Glutamatergic neuron (in vitro differentiated cells): Measurements from ENCODE around the gene MTARC2. TPM values are rescaled to one million over a fixed set of nuclear protein-coding genes. Genes with fewer than 3 reads are reported as not detected.

Source experiments
- DNase-seq: peaks from one replicate; pipeline ENCODE4 v3.0.0; 2022
- H3K27ac Mint-ChIP-seq: one replicate; pipeline ENCODE4 v1.8.0; 2020; ENCODE audit warnings: mild to moderate bottlenecking, mixed read lengths, inconsistent platforms; ENCODE audit not compliant: unreplicated experiment
- H3K27me3 Mint-ChIP-seq: one replicate; pipeline ENCODE4 v1.8.0; 2020; ENCODE audit warnings: mild to moderate bottlenecking, moderate library complexity, mixed read lengths, inconsistent platforms; ENCODE audit not compliant: unreplicated experiment
- H3K36me3 Mint-ChIP-seq: one replicate; pipeline ENCODE4 v1.8.0; 2020; ENCODE audit warnings: mild to moderate bottlenecking, mixed read lengths, inconsistent platforms; ENCODE audit not compliant: unreplicated experiment
- H3K4me1 Mint-ChIP-seq: one replicate; pipeline ENCODE4 v1.8.0; 2020; ENCODE audit warnings: mild to moderate bottlenecking, low read depth, mixed read lengths, inconsistent platforms; ENCODE audit not compliant: unreplicated experiment
- H3K4me3 Mint-ChIP-seq: one replicate; pipeline ENCODE4 v1.8.0; 2020; ENCODE audit warnings: mild to moderate bottlenecking, mixed read lengths, inconsistent platforms; ENCODE audit not compliant: unreplicated experiment
- H3K9me3 Mint-ChIP-seq: one replicate; pipeline ENCODE4 v1.8.0; 2020; ENCODE audit warnings: mild to moderate bottlenecking, moderate library complexity, mixed read lengths, inconsistent platforms; ENCODE audit not compliant: unreplicated experiment
- total RNA-seq: library from RNA; stranded (reverse); fragmentation: NEBNext Ultra II Directional; extraction: Animal tissue kit (Norgen Biotek cat#: 25700); gene quantifications from one replicate; pipeline ENCODE4 v1.2.1, GENCODE V29; 2021; ENCODE audit not compliant: unreplicated experiment
- TF ChIP-seq, protein P1 (sequence below): fragments of 200-600 bp; sonication (generic); IDR thresholded peaks from one replicate; pipeline ENCODE4 v1.5.0; 2021; ENCODE audit not compliant: partially characterized antibody, unreplicated experiment

Gene MTARC2
- total RNA-seq, 1 donor from 2014 or later = 3.0 TPM

DNA sequence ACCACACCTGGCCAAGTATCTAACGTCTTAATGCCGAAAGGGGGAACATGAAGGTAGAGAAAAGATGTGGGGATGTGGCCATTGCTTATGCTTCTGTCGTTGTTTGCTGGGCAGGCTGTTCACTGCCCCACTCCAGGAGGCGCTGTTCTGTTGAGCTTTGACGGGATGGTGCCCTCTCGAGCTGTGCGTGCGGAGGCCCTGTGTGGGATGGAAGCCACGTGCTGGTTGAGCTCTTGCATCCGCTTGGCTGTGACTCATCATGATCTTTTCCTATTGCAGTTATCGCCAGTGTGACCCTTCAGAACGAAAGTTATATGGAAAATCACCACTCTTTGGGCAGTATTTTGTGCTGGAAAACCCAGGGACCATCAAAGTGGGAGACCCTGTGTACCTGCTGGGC lies 64.9 kb downstream of the MTARC2 start:
- Mint-ChIP-seq H3K27me3 (no peaks in the 10 kb centered on the region), H3K4me1 (peaks cover 8% of the 10 kb centered on the region), H3K36me3 (peaks cover 5% of the 10 kb centered on the region), H3K4me3 (no peak overlapping the region), H3K27ac (no peak overlapping the region), H3K9me3 (peaks cover 5% of the 10 kb centered on the region)
- TF ChIP-seq, protein P1, sequence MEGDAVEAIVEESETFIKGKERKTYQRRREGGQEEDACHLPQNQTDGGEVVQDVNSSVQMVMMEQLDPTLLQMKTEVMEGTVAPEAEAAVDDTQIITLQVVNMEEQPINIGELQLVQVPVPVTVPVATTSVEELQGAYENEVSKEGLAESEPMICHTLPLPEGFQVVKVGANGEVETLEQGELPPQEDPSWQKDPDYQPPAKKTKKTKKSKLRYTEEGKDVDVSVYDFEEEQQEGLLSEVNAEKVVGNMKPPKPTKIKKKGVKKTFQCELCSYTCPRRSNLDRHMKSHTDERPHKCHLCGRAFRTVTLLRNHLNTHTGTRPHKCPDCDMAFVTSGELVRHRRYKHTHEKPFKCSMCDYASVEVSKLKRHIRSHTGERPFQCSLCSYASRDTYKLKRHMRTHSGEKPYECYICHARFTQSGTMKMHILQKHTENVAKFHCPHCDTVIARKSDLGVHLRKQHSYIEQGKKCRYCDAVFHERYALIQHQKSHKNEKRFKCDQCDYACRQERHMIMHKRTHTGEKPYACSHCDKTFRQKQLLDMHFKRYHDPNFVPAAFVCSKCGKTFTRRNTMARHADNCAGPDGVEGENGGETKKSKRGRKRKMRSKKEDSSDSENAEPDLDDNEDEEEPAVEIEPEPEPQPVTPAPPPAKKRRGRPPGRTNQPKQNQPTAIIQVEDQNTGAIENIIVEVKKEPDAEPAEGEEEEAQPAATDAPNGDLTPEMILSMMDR = no peak
- DNase-seq = no peak

DNA sequence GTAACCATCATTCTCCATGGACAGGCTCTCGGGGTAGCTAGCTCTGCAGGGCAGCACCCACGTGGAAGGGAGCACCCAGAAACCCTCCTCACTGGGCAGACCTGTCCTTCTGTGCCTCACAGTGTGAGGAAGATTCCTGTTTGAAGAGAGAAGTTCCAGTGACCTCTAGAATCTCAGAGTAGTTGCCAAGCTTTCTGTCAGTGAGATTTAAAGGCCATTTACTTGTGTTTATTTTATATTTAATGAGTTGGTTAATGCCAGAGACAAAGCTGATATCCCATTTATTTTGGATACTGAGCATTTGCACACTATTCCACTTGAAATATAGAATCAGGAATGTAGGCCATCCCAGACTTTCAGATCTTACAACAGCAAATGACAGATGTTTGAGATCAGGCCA lies 67.3 kb downstream of the MTARC2 start:
- no peak overlapping the region for H3K4me3 Mint-ChIP-seq
- DNase-seq = no peak
- TF ChIP-seq, protein P1 = no peak
- peaks cover 5% of the 10 kb centered on the region for H3K9me3 Mint-ChIP-seq
- peaks cover 4% of the 10 kb centered on the region for H3K4me1 Mint-ChIP-seq
- H3K36me3 Mint-ChIP-seq = peaks cover 5% of the 10 kb centered on the region
- no peak overlapping the region for H3K27ac Mint-ChIP-seq
- no peaks in the 10 kb centered on the region for H3K27me3 Mint-ChIP-seq

DNA sequence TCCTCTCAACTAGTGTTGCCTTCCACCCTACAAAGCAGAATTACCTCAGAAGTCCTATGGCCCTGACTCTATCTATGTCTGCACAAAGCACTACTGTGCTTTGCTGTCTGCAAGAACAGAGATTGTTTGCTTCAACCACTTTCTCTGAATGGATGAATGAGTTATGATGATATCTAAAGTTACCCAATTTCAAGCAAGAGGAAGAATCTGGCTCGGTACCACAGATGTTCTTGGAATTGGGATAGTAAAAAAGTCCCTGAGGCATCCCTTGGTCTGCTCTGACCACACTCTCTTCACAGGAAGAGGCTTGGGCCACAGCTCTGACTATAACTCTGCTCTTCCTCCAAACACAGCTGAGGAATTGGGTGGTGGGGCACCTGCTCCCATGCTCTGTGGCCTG lies 69.8 kb downstream of the MTARC2 start:
- no peak overlapping the region for H3K4me3 Mint-ChIP-seq
- TF ChIP-seq, protein P1 = no peak
- no peaks in the 10 kb centered on the region for H3K36me3 Mint-ChIP-seq
- no peak for DNase-seq
- H3K27ac Mint-ChIP-seq = no peak overlapping the region
- H3K9me3 Mint-ChIP-seq = no peaks in the 10 kb centered on the region
- peaks cover 2% of the 10 kb centered on the region for H3K27me3 Mint-ChIP-seq
- no peaks in the 10 kb centered on the region for H3K4me1 Mint-ChIP-seq

DNA sequence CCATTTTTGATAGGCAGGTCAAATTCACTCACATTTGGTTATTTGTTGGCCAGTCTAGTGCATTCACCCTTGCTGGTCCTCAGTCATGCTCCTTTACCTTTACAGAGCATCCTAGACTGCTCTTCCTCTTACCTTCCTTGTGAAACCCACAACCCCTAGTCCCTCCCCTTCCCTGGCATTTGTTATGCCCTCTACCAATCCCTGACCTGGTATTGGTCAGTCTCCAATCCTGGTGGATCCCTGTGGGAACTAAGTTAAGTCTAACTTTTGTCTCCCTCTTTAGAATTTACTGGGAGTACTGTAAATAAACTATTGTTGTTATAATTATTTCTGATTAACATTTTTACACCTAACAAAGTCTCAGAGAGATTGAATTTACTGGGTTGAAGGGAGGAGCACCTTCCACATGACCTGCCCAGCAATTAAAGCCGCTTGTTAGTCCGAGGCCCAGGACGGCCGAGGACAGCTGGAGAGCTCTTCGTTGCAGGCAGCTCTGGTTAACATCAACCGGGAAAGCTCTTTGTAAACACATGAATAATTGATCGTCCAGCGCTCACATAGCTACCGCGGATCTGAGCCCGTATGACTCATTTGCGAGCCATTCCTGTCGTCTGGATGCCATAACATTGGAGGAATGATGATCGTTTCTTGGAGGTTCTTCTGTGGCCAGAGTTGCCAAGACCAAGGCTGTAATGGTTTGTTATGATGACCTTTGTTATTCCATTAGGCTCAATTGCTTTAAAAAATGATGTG lies 70.5 kb downstream of the MTARC2 start:
- Mint-ChIP-seq H3K36me3 (no peaks in the 10 kb centered on the region), H3K27ac (no peak overlapping the region), H3K4me1 (no peaks in the 10 kb centered on the region), H3K9me3 (no peaks in the 10 kb centered on the region), H3K4me3 (no peak overlapping the region), H3K27me3 (peaks cover 2% of the 10 kb centered on the region)
- DNase-seq = no peak
- TF ChIP-seq, protein P1 = no peak

DNA sequence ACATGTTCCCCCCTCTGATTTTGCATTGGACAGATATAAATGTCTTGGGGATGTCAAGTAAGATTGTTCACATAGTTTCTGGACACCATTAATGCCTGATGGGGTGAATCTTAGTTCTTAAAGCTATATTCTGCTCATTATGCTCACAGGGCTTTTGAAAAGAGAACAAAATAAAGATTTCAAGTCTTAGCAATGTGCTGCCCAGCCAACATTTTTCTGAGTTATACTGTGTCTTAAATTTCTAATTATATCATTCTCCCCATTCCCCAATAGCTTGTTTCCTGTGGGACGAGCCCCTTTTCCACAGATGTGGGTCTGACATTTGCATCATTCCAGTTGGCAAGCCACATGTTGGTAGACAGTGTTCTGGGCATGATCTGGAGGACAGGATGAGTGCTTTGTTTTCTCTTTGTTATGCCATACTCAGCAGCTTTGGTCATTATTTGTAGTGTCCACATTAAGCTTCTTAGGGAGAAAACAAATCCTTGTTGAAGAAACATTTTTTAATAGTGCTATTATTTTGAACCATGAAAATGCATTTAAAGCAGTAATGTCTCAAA lies 71.4 kb downstream of the MTARC2 start:
- Mint-ChIP-seq H3K36me3 (no peaks in the 10 kb centered on the region), H3K4me1 (no peaks in the 10 kb centered on the region), H3K27ac (no peak overlapping the region), H3K9me3 (no peaks in the 10 kb centered on the region), H3K4me3 (no peak overlapping the region), H3K27me3 (peaks cover 2% of the 10 kb centered on the region)
- DNase-seq = no peak
- TF ChIP-seq, protein P1 = no peak
